HCT116 (cell line): ENCODE measurements around the gene SDK1. TPM values are rescaled to one million over a fixed set of nuclear protein-coding genes. Genes with fewer than 3 reads are reported as not detected.

Experiments used
- ATAC-seq: fragments of 200-7000 bp; cut with Tn5 transposase; 2 replicates; pipeline ENCODE4 v1.9.1; 2020; ENCODE audit warnings: mild to moderate bottlenecking, moderate library complexity
- BruUV-seq: library from RNA; stranded (reverse); fragments of 400-500 nt; replicated peaks from 2 replicates; lab custom pipeline; 2021; lab: Mats Ljungman, UMichigan
- CTCF ChIA-PET: fragments of 300-600 bp; sonication (Branson Sonifier 250); formaldehyde crosslinking; loops from one replicate; lab custom pipeline; 2021; ENCODE audit warnings: antibody characterized with exemption; lab: Charles Lee
- POLR2A ChIA-PET: fragments of 300-600, 350-600 bp; sonication (Branson Sonifier 250); formaldehyde crosslinking; loops from one replicate; lab custom pipeline; 2021; ENCODE audit warnings: antibody characterized with exemption; lab: Charles Lee
- RAD21 ChIA-PET, 2 experiments: fragments of 300-600 bp; sonication (Branson Sonifier 250); formaldehyde crosslinking; loops; one replicate each; lab custom pipeline; 2023; ENCODE audit warnings: low total read pairs in 2 of 2; ENCODE audit not compliant: uncharacterized antibody in 2 of 2, unreplicated experiment in 2 of 2, low non-redundant PET in 1 of 2; lab: Charles Lee
- DNase-seq: peaks from one replicate; pipeline ENCODE4 v3.0.0-alpha.2; 2010; ENCODE audit warnings: low read depth, low spot score
- H2AFZ ChIP-seq: fragments of 200-600 bp; shearing (Covaris generic), sonication (generic); 2 replicates; pipeline ENCODE4 v1.6.1; 2017; ENCODE audit warnings: low read depth, mixed run types, mixed read lengths, antibody characterized with exemption, low read length; ENCODE audit not compliant: poor library complexity, severe bottlenecking
- H3K27ac ChIP-seq: 2 replicates; pipeline ENCODE4 v1.5.1; 2012; ENCODE audit warnings: low read depth, low read length
- H3K27me3 ChIP-seq: fragments of 200-600 bp; sonication (generic); 2 replicates; pipeline ENCODE4 v1.6.1; 2016; ENCODE audit warnings: mixed run types, low read length, mixed read lengths; ENCODE audit not compliant: insufficient read depth
- H3K36me3 ChIP-seq, 2 experiments: fragments of 200-500 bp in 1 of 2; fragments of 200-600 bp in 1 of 2; sonication (Bioruptor generic) in 1 of 2; sonication (generic) in 1 of 2; 2 replicates each; pipeline versions ENCODE4 v1.5.1 to v1.6.1; 2014 to 2016; ENCODE audit warnings: low read length in 2 of 2, inconsistent platforms in 1 of 2, mixed read lengths in 1 of 2, mixed run types in 1 of 2; ENCODE audit not compliant: insufficient read depth in 2 of 2, control insufficient read depth in 1 of 2
- H3K4me1 ChIP-seq, 2 experiments: fragments of 200-600 bp in 1 of 2; sonication (generic) in 1 of 2; 2 replicates each; pipeline versions ENCODE4 v1.5.1 to v1.6.1; 2012 to 2017; ENCODE audit warnings: low read length in 2 of 2, inconsistent platforms in 1 of 2, mild to moderate bottlenecking in 1 of 2, mixed read lengths in 1 of 2, mixed run types in 1 of 2, moderate library complexity in 1 of 2; ENCODE audit not compliant: insufficient read depth in 2 of 2, control insufficient read depth in 1 of 2
- H3K4me2 ChIP-seq: fragments of 200-600 bp; sonication (generic); 2 replicates; pipeline ENCODE4 v1.6.1; 2017; ENCODE audit warnings: mixed run types, low read length, mixed read lengths
- H3K4me3 ChIP-seq, 2 experiments: fragments of 200-600 bp in 1 of 2; sonication (generic) in 1 of 2; replicated peaks in 1 of 2; 2 replicates each; pipeline ENCODE4 v1.5.1; 2011 to 2016; ENCODE audit warnings: low read length in 2 of 2, control low read depth in 1 of 2, low read depth in 1 of 2, mild to moderate bottlenecking in 1 of 2, mixed read lengths in 1 of 2, mixed run types in 1 of 2
- H3K79me2 ChIP-seq: fragments of 200-600 bp; sonication (generic); 2 replicates; pipeline ENCODE4 v1.6.1; 2017; ENCODE audit warnings: mild to moderate bottlenecking, mixed run types, low read length, moderate library complexity, mixed read lengths; ENCODE audit not compliant: insufficient read depth
- H3K9ac ChIP-seq: fragments of 200-600 bp; sonication (generic); 2 replicates; pipeline ENCODE4 v1.6.1; 2016; ENCODE audit warnings: low read length, mixed read lengths
- H3K9me2 ChIP-seq: fragments of 200-600 bp; sonication (generic), shearing (Covaris generic); 2 replicates; pipeline ENCODE4 v1.6.1; 2017; ENCODE audit warnings: mixed run types, mild to moderate bottlenecking, moderate library complexity; ENCODE audit not compliant: insufficient read depth
- H3K9me3 ChIP-seq, 2 experiments: fragments of 200-500 bp in 1 of 2; fragments of 200-600 bp in 1 of 2; sonication (Bioruptor generic) in 1 of 2; sonication (generic) in 1 of 2; 2 replicates each; pipeline ENCODE4 v1.6.1; 2014 to 2017; ENCODE audit warnings: low read length in 2 of 2, mixed read lengths in 2 of 2, inconsistent platforms in 1 of 2, low read depth in 1 of 2, mild to moderate bottlenecking in 1 of 2, mixed run types in 1 of 2, moderate library complexity in 1 of 2; ENCODE audit not compliant: control insufficient read depth in 1 of 2, insufficient read depth in 1 of 2
- H4K20me1 ChIP-seq: fragments of 200-600 bp; sonication (generic), shearing (Covaris generic); 2 replicates; pipeline ENCODE4 v1.6.1; 2017; ENCODE audit warnings: mixed run types, mild to moderate bottlenecking, moderate library complexity; ENCODE audit not compliant: insufficient read depth
- EZH2phosphoT487 ChIP-seq: fragments of 200-600 bp; IDR thresholded peaks from 2 replicates; pipeline ENCODE4 v1.6.1; 2018; ENCODE audit warnings: antibody characterized with exemption, borderline replicate concordance
- FOSL1 ChIP-seq: IDR thresholded peaks from 2 replicates; pipeline ENCODE4 v1.6.1; 2012; ENCODE audit warnings: low read depth
- JUND ChIP-seq: IDR thresholded peaks from 2 replicates; pipeline ENCODE4 v1.6.1; 2012
- SP1 ChIP-seq: IDR thresholded peaks from 2 replicates; pipeline ENCODE4 v1.6.1; 2012; ENCODE audit warnings: low read depth
- SRF ChIP-seq: IDR thresholded peaks from 2 replicates; pipeline ENCODE4 v1.6.1; 2012; ENCODE audit warnings: low read depth
- ZNF274 ChIP-seq: fragments of 200-500 bp; sonication (Bioruptor generic); IDR thresholded peaks from 2 replicates; pipeline ENCODE4 v1.6.1; 2014; ENCODE audit warnings: mild to moderate bottlenecking, low read depth, low read length, inconsistent platforms
- intact Hi-C: fragments of 100-400 bp; cut with micrococcal nuclease; formaldehyde crosslinking; loops from 2 replicates; pipeline ENCODE4 v1.10.0; 2022
- total RNA-seq: library from RNA; stranded (reverse); gene quantifications from one replicate; pipeline ENCODE4 v1.2.1, GENCODE V29; 2021; ENCODE audit not compliant: unreplicated experiment

SDK1 gene
- total RNA-seq, 1 experiment from 2014 or later, result 0.05 TPM

GRCh38 chr7:3426064-3426463, 125.0 kb downstream of the SDK1 start:
- no peak overlapping the region for H3K27ac ChIP-seq
- intact Hi-C loops, result no loop called here

GRCh38 chr7:3427957-3428356, 126.9 kb downstream of the SDK1 start:
- DNase-seq, result peak; percentile 7
- Histone ChIP-seq H3K27ac (no peak overlapping the region), H2AFZ (no peak overlapping the region), H3K79me2 (no peaks in the 10 kb centered on the region), H4K20me1 (no peaks in the 10 kb centered on the region), H3K27me3 (peaks cover 14% of the 10 kb centered on the region), H3K4me2 (no peak overlapping the region), H3K36me3 (no peaks in the 10 kb centered on the region), H3K9ac (no peak overlapping the region), H3K4me3 (no peak overlapping the region), H3K9me3 (no peaks in the 10 kb centered on the region), H3K4me1 (no peaks in the 10 kb centered on the region), H3K9me2 (peaks cover 3% of the 10 kb centered on the region; the same call in 1 of the 2 replicates)
- ATAC-seq, result peak; percentile 66
- ChIA-PET RAD21 (no interaction called here), CTCF (no interaction called here), POLR2A (no interaction called here)
- BruUV-seq, result no TSS peak
- TF ChIP-seq ZNF274 (no peak), SP1 (peak; percentile 23; the same call in 1 of the 2 replicates)
- intact Hi-C loops, result no loop called here

More at GRCh38 chr7:3426064-3426463, 125.0 kb downstream of the SDK1 start:
- no peak for ATAC-seq
- ChIA-PET CTCF (no interaction called here), RAD21 (no interaction called here), POLR2A (no interaction called here)
- H3K9me3 ChIP-seq, result peaks cover 0 to 8% of the 10 kb centered on the region in 2 experiments; a peak in 1 of 4 replicates
- TF ChIP-seq SRF (no peak), SP1 (no peak), FOSL1 (no peak), JUND (no peak), EZH2phosphoT487 (no peak)
- peaks cover 6% of the 10 kb centered on the region; the same call in 1 of the 2 replicates for H3K27me3 ChIP-seq
- H3K4me1 ChIP-seq, result no peaks in the 10 kb centered on the region
- no peaks in the 10 kb centered on the region for H3K79me2 ChIP-seq
- no peak overlapping the region for H2AFZ ChIP-seq
- no peaks in the 10 kb centered on the region for H3K36me3 ChIP-seq
- no peaks in the 10 kb centered on the region for H4K20me1 ChIP-seq
- BruUV-seq, result no TSS peak
- no peak overlapping the region for H3K9ac ChIP-seq
- peaks cover 3% of the 10 kb centered on the region; the same call in 1 of the 2 replicates for H3K9me2 ChIP-seq
- H3K4me2 ChIP-seq, result no peak overlapping the region
- no peak for DNase-seq
- H3K4me3 ChIP-seq, result no peak overlapping the region
